ENCODE measurements around the gene ZNF12. TPM values are rescaled to one million over a fixed set of nuclear protein-coding genes. Genes with fewer than 3 reads are reported as not detected.

ZNF12 gene
- total and polyA plus RNA-seq, 12 donors, result 6.4 to 26.5 (median 18.2) TPM

- Histone ChIP-seq H3K4me1 (replicated peaks in 1 of 2) (no peaks in the 10 kb centered on the region), H3K9me3 (replicated peaks in 1 of 3) (no peaks in the 10 kb centered on the region), H3K36me3 (replicated peaks in 1 of 2) (peaks cover 0 to 28% of the 10 kb centered on the region in 2 donors), H3K27ac (no peak overlapping the region), H3K27me3 (no peaks in the 10 kb centered on the region), H3K4me3 (no peak overlapping the region)
- WGBS, 4 donors, result 92 to 95% (median 93%) methylated on average over 52 to 94 of the region's 94 CpGs
- TF ChIP-seq POLR2A (IDR thresholded peaks at IDR 0.05) (no peak), CTCF (IDR thresholded peaks at IDR 0.05) (no peak)
- DNase-seq, result peak in 1 of 7 donors; percentile 1
- intact Hi-C loops (cut with DNase I), result no loop called here
Measured at GRCh38 chr7:6654113-6654841, 52.5 kb downstream of the ZNF12 start.

- DNase-seq, result peak in 1 of 7 donors; percentile 3
Measured at GRCh38 chr7:6653071-6654003, 53.4 kb downstream of the ZNF12 start.

GRCh38 chr7:6652446-6653011, 54.2 kb downstream of the ZNF12 start:
- Histone ChIP-seq H3K27ac (no peak overlapping the region), H3K36me3 (replicated peaks in 1 of 2) (peaks cover 0 to 28% of the 10 kb centered on the region in 2 donors), H3K9me3 (replicated peaks in 1 of 3) (no peaks in the 10 kb centered on the region), H3K27me3 (no peaks in the 10 kb centered on the region), H3K4me1 (replicated peaks in 1 of 2) (no peaks in the 10 kb centered on the region), H3K4me3 (no peak overlapping the region)
- 97 to 99% (median 97%) methylated on average over 32 to 75 of the region's 75 CpGs for WGBS, 4 donors
- intact Hi-C loops (cut with DNase I), result no loop called here
- DNase-seq, result peak in 1 of 7 donors; percentile 3
- no peak for TF ChIP-seq CTCF (IDR thresholded peaks at IDR 0.05)
- no peak for TF ChIP-seq POLR2A (IDR thresholded peaks at IDR 0.05)

More at GRCh38 chr7:6653071-6654003, 53.4 kb downstream of the ZNF12 start:
- H3K27me3 ChIP-seq, result no peaks in the 10 kb centered on the region
- no peaks in the 10 kb centered on the region for H3K4me1 ChIP-seq (replicated peaks in 1 of 2)
- peaks cover 0 to 28% of the 10 kb centered on the region in 2 donors for H3K36me3 ChIP-seq (replicated peaks in 1 of 2)
- no peaks in the 10 kb centered on the region for H3K9me3 ChIP-seq (replicated peaks in 1 of 3)
- intact Hi-C loops (cut with DNase I), result no loop called here
- TF ChIP-seq CTCF (IDR thresholded peaks at IDR 0.05), result no peak
- no peak for TF ChIP-seq POLR2A (IDR thresholded peaks at IDR 0.05)
- 93 to 96% (median 93%) methylated on average over 80 to 146 of the region's 146 CpGs for WGBS, 4 donors
- no peak overlapping the region for H3K27ac ChIP-seq
- H3K4me3 ChIP-seq, result no peak overlapping the region
